ENCODE measurements around the gene E2F4. TPM values are rescaled to one million over a fixed set of nuclear protein-coding genes. Genes with fewer than 3 reads are reported as not detected.

Gene E2F4
- total and polyA plus RNA-seq, 10 of the 15 experiments (the other 5 are each of a cell fraction or from before 2014, with no cell fraction given) = 11.7 to 132 (median 95.9) TPM

DNA sequence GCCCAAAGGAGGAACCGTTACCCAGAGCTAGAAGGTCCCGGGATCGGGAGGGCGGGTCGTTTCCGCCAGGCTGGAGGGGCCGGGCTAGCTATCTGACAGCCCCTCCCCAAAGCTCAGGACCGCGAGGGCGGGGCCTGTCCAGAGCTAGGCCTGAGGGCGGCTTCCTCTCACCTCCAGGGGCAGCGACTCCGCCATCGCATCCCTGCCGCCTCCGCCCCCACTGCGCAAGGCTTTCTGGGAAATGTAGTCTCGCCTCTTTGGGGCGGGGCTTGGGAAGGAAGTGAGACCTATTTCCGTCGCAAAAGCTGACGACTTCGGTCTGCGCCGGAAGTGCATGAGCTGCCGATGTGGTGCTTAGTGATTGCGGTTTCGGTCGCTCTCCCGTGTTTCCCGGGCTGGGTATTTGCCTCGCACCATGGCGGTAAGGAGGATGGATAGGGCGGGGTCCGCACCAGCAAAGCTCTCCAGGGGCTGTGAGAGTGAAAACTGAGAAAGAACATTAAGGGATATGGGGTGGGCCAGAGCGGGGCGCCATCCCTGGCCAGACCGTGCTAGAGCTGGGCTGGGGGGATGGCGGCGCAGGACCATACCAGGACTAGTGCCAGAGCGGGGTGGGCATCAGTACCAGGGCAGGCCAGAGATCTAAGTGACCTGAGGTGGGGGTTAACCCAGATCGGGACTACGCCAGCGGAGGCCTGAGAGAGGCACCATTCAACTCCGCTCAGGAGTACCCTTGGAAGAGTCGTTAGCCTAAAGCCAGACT, 35.0 kb downstream of the E2F4 start, which contains the start of gene TMEM208 (continued):
- TF ChIP-seq ZBTB33 (IDR thresholded peaks at IDR 0.05) (no peak), NRF1 (conservative IDR thresholded peaks at IDR 0.05; ENCODE audit: low read depth, low read length) (0 out of 2 replicates have a peak, but pooled peaks have one; percentile 34), SUPT20H (IDR thresholded peaks at IDR 0.05; ENCODE audit: borderline replicate concordance, control insufficient read depth, low read depth, low read length) (no peak)

DNA sequence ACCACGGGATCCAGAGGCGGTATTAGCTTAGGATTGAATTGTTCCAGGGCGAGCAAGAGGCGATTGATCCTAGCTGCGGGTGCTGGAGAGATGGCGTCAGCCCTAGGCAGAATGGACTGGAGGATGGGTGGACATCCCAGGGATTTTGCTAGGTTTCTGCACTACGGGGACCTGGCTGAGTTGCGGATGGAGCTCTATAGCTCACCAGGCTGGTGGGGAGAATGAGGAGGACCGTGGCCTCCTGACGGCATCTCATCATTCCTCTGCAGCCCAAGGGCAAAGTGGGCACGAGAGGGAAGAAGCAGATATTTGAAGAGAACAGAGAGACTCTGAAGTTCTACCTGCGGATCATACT, 35.6 kb downstream of the E2F4 start:
- WGBS (ENCODE audit: insufficient coverage, insufficient replicate concordance, low lambda C conversion rate, missing lambda C conversion rate) = 12% methylated on average over 12 of the region's 12 CpGs
- FAIRE-seq = no peak
- SMC1A ChIA-PET (ENCODE audit: uncharacterized antibody, unreplicated experiment) = interaction anchor here (1.4 to 2.6 kb wide), 6 partner anchors 8 to 68 kb away, joined by 3 to 21 read pairs (median 6); partner anchors contain the start of genes FBXL8, FHOD1, SLC9A5 and TRADD

More for the DNA sequence above, 35.6 kb downstream of the E2F4 start:
- CTCF ChIA-PET = interaction anchor here (0.6 to 2.5 kb wide), 9 partner anchors 11 to 72 kb away, joined by 3 to 25 read pairs (median 6); partner anchors contain the start of genes E2F4, ELMO3, FBXL8 and FHOD1
- no peak for TF ChIP-seq ZNF24 (IDR thresholded peaks at IDR 0.05)
- no peak for TF ChIP-seq EP300 (IDR thresholded peaks at IDR 0.05; ENCODE audit: borderline replicate concordance in 1 of 2, control insufficient read depth in 1 of 2, low read depth in 2 of 2, low read length in 2 of 2)
- TF ChIP-seq SIN3A (IDR thresholded peaks at IDR 0.05; ENCODE audit: low read depth, low read length) = no peak
- no peak for TF ChIP-seq IKZF2 (IDR thresholded peaks at IDR 0.05)
- ATAC-seq = no peak
- Histone ChIP-seq H2AFZ (ENCODE audit: control insufficient read depth, low read depth, low read length) (no peak overlapping the region), H3K27ac (ENCODE audit: control insufficient read depth, insufficient read depth) (peak overlapping the region; percentile 74), H3K9ac (ENCODE audit: control insufficient read depth, insufficient read depth, low read length) (peak overlapping the region; percentile 80), H3K79me2 (ENCODE audit: control insufficient read depth, insufficient read depth, low read length) (peaks cover 18% of the 10 kb centered on the region), H3K36me3 (ENCODE audit: control insufficient read depth in 2 of 2, insufficient read depth in 2 of 2, low read length in 1 of 2) (peaks cover 14 to 25% of the 10 kb centered on the region in 2 experiments; a peak in 3 of 4 replicates), H3K4me3 (peak overlapping the region; percentile 87), H3K27me3 (replicated peaks in 1 of 2; ENCODE audit: control insufficient read depth in 2 of 2, insufficient read depth in 2 of 2, low read length in 1 of 2) (no peaks in the 10 kb centered on the region), H3K4me2 (ENCODE audit: control insufficient read depth, insufficient read depth) (peak overlapping the region; percentile 86; the same call in 1 of the 2 replicates), H3K4me1 (ENCODE audit: control insufficient read depth, insufficient read depth, low read length) (peaks cover 12% of the 10 kb centered on the region), H3K9me3 (replicated peaks; ENCODE audit: control insufficient read depth, insufficient read depth, low read length) (no peaks in the 10 kb centered on the region), H4K20me1 (ENCODE audit: control insufficient read depth, insufficient read depth) (no peaks in the 10 kb centered on the region)
- no TSS peak for BruUV-seq (replicated peaks)
- no peak for DNase-seq (ENCODE audit: low read depth, low spot score)
- in situ Hi-C loops (cut with MboI) (no loop called here), intact Hi-C loops (cut with micrococcal nuclease; ENCODE audit: unreplicated experiment) (loop anchor here (1.0 kb wide), 1 partner anchor 20 kb away; the partner anchor contains the start of gene FHOD1)
- POLR2A ChIA-PET = interaction anchor here (1.0 to 7.7 kb wide), 6 partner anchors 9 to 91 kb away, joined by 3 to 100 read pairs (median 4); partner anchors contain the start of genes E2F4, EXOC3L1, FHOD1 and SLC9A5
- RAD21 ChIA-PET (ENCODE audit: unreplicated experiment) = interaction anchor here (0.6 to 3.1 kb wide), 7 partner anchors 16 to 589 kb away, joined by 3 to 35 read pairs (median 6); partner anchors contain the start of genes FHOD1 and PLEKHG4
